Stimulated activated CD8-positive, alpha-beta memory T cell treated with anti-CD3 and anti-CD28 coated beads, Interleukin-15, amount 100 ng/mL, for 1 hour (primary cell): Measurements from ENCODE around the gene F7.

Experiments used
- DNase-seq: peaks from one replicate; pipeline ENCODE4 v3.0.0-alpha.2; 2020; ENCODE audit warnings: low read depth

Gene F7

GRCh38 chr13:113086991-113087922 is 18.3 kb upstream of the F7 start:
- DNase-seq, result no peak

GRCh38 chr13:113087923-113088690 is 17.5 kb upstream of the F7 start:
- DNase-seq, result no peak

DNA sequence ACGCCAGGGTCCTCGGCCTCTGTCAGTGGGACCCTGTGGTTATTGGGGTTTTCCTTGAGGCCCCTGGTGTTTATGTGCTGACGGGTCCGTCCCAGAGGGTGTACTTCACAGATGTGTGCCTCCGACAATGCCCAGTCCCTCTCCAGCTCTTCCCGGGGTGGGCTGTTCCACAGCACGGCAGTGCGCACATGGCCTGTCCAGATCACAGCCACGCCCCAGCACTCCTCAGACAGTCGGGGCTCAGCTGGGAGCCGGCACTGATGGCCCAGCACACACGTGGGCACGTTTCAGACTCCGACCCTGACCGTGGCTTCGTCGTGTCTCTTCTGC is 16.9 kb upstream of the F7 start:
- DNase-seq, result no peak

GRCh38 chr13:113089693-113090414 is 15.7 kb upstream of the F7 start:
- DNase-seq, result no peak

- DNase-seq, result no peak
Observed at GRCh38 chr13:113090415-113090770, 15.2 kb upstream of the F7 start.

DNA sequence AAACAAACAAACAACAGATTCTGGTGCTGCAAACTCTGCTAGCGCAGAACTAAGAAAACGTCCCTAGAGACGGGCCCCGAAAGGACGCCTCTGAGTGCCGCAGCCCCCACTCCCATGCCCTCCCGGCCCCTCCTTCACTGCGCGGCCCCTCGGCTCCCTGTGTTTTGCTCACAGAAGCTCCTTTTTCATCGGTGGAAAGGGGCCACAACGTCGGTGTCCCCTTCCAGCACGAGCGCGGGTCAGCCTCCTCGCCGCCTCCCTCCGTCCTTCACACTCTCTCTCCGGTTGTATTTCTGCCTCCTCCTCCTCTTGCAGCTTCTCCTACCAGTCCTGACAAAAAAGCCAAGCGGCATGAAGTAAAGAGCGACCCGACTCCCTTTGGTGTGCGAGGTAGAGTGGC is 14.8 kb upstream of the F7 start:
- DNase-seq, result no peak

DNA sequence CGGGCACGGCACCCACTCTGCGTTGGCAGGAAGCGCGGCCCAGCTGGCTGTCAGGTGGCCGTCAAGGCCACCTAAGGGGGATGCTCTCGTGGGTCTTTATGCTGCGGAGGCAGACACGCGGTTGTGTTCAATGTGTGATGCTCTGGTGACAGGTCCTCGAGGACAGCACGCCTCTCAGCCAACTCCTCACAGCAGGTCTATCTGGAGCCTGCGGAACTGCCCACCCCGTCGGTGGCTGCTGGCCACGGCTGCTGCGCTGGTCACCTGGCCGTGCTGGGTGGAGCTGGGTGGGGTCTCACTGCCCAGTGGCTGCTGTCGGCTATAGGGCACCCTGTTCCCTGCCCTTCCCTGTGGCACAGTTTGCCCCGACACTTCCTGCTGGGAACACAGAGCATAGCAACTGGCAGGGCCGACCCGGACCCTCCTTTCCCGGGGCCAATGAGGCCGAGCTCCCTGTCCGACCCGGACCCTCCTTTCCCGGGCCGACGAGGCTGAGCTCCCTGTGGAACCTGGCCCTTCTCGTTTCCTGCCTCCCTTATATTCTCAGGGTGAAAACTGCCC is 14.3 kb upstream of the F7 start:
- DNase-seq, result no peak

GRCh38 chr13:113091891-113092775 is 13.5 kb upstream of the F7 start:
- DNase-seq, result no peak

DNA sequence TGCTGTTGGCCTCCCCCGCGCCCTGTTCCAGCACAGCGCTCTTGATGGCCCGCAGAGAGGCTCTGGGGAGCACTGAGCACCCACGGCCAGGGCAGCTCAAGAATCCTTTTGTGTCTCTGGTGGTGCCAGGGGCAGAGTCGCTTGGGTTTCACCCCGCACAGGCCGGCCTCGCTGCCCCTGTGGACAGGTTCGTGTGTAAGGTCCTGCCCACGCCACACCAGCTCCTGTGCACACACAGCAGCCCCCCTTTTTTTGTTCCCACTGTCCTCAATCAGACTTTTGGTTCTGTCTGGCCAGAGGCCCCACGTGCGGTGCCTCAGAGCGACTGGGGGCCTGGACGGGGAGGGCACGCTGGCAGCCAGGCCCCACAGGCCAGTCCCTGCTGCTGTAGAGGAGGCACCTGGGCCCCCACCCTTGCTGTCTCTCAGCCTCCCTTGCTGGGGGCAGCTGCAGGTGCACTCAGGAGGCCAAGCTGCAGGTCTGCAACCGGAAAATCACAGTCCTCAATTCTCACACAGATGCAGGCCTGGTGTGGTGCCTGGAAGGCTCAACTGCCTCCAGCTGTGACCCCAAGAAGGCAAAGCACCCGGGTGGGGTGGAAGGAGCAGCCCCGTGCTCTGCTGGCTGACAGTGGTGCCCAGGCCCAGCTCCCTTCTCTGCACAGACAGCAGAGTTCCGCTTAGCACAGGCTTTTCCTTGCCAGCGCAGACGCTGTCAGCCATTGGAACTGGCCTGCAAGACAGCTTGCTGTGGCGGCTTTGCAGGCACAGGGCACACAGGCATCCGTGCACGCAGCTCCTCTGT is 12.6 kb upstream of the F7 start:
- no peak for DNase-seq

GRCh38 chr13:113093580-113094409 is 11.8 kb upstream of the F7 start:
- no peak for DNase-seq

DNA sequence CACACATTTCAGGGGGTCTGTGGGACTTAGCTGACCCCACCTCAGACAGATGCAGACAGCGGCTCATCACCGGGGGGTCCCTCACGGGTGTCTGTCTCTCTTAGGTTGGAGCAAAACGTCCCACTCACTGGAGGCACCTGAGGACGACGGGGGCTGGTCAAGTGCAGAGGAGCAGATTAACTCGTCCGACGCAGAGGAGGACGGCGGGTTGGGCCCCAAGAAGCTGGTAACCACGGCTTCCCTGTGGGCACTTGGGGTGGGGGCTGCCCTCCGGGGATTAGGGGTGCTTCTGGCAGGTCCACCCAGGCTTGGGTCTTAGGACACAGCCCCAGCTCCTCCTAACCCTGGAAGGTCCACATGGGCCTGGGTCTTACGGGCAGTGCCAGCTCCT is 11.2 kb upstream of the F7 start:
- no peak for DNase-seq

DNA sequence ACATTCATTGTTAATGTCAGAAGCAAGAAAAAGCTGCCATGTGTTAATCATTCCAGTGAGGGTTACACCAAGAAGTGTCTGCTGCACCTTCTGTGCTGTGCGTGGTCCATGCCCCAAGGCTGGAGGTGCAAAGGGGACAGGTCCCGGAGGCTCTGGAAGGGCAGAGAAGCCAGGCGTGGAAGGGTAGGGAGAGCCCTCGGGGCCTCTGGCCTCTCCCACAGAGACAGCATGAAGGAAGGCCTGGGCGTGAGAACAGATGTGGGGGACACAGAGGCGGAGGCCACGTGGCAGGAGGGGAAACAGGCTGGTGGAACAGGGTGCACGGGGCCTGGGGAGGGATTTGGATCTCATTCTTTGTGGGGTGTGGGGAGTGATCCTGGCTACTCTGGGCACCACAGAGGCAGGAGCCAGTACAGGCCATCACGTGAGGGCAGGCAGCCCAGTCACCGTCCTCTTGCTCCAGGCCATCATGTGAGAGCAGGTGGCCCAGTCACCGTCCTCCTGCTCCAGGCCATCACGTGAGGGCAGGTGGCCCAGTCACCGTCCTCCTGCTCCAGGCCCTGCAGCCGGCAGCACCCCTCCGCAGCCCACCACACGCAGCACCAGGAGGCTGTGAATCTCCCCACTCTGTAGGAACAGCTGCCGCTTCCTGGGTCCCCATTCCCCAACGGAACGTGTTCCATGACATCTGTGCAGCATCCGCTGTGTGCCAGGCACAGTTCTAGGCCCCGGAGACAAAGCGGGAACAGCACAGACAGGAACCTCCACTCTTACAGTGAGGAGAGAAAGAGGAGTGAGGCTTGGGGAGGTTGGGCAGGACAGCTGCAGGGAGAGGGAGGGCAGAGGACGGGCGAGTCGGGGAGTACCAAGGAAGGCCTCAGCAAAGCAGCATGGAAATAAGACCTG is 10.2 kb upstream of the F7 start:
- DNase-seq, result no peak

- no peak for DNase-seq
Observed at GRCh38 chr13:113096052-113096744, 9.4 kb upstream of the F7 start.

GRCh38 chr13:113096745-113097305 is 8.8 kb upstream of the F7 start:
- no peak for DNase-seq

- DNase-seq, result no peak
Observed at GRCh38 chr13:113097651-113098050, 7.9 kb upstream of the F7 start.

DNA sequence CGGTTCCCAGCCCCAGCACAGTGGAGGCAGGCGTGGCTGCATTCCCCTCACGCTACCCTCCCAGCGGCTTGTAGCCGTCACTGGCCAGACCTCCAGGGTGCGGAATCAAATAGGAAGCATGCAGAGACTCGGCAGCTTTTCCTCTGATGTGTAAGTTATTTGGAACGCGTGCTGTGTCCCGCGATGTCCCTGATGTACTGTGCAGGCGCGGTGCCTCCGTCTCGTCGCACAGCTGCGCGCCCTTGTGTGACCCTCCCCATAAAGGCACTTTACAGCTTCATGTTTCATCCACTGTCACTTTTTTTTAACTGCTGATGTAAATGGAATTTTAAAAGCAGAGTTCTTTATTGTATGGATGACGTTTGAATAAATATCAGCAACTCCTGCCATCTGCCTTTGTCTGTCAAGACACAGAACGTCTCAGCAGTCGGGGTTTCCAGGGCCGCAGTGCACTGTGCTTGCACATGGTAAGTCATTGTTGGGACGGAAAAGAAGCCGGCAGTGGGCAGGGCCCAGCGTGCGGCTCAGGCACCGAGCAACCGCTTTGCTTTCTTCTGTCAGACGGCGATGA is 7.3 kb upstream of the F7 start:
- DNase-seq, result no peak

DNA sequence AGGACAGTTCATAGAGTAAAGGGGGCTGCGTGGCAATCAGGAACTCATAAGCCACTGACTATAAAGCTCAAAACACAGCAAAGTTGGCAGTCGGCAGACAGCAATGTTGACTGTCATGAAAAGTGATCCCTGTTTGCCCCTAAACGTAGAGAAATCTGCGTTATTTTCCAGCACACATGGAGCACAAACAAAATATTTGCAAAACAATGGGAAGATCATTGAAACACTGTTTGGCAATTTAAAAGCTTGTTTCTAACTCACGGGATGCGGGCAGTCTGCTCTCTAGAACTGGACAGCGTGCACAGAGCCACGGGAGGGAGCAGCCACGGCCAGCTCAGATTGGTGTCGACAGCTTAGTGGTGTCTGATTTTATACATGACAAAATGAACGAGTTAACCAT is 6.4 kb upstream of the F7 start:
- DNase-seq, result no peak
